OCI-M2 (cell line): ENCODE data around the gene ACACA.
A peak's percentile ranks its signal among the peaks of the same experiment; 100 is the strongest.

Experiments used
- DNase-seq: peaks from one replicate; lab custom pipeline; 2025; ENCODE audit not compliant: unreplicated experiment; lab: John Stamatoyannopoulos, UW

Gene ACACA

GRCh38 chr17:37399265-37399803 is 7.3 kb downstream of the ACACA start:
- DNase-seq: no peak

GRCh38 chr17:37393352-37393751 is 13.3 kb downstream of the ACACA start:
- no peak for DNase-seq

GRCh38 chr17:37392024-37392590 is 14.5 kb downstream of the ACACA start:
- no peak for DNase-seq

GRCh38 chr17:37391146-37391545 is 15.5 kb downstream of the ACACA start:
- no peak for DNase-seq

GRCh38 chr17:37389160-37389559 is 17.5 kb downstream of the ACACA start:
- DNase-seq: no peak

- DNase-seq: no peak
These were observed 18.4 kb downstream of the ACACA start for GRCh38 chr17:37388266-37388665.

GRCh38 chr17:37386462-37386861 is 20.2 kb downstream of the ACACA start:
- no peak for DNase-seq

GRCh38 chr17:37385474-37385990 is 21.1 kb downstream of the ACACA start:
- no peak for DNase-seq

GRCh38 chr17:37384560-37385149 is 22.0 kb downstream of the ACACA start:
- DNase-seq: no peak

GRCh38 chr17:37382056-37382455 is 24.6 kb downstream of the ACACA start:
- no peak for DNase-seq

- DNase-seq: no peak
These were observed 30.9 kb downstream of the ACACA start, which contains the start of gene C17orf78 for GRCh38 chr17:37375706-37376105. C17orf78 (plus strand) TSS chr17:37375985; CDS start chr17:37376093, 108 bp downstream.

GRCh38 chr17:37373530-37374159 is 33.0 kb downstream of the ACACA start:
- peak; percentile 30 for DNase-seq

- DNase-seq: no peak
These were observed 38.1 kb downstream of the ACACA start for GRCh38 chr17:37368577-37368976.

GRCh38 chr17:37365589-37365988 is 41.0 kb downstream of the ACACA start:
- DNase-seq: no peak

- DNase-seq: no peak
These were observed 45.1 kb downstream of the ACACA start for GRCh38 chr17:37361543-37361942.

- no peak for DNase-seq
These were observed 46.0 kb downstream of the ACACA start for GRCh38 chr17:37360632-37361031.

GRCh38 chr17:37359682-37360188 is 46.9 kb downstream of the ACACA start:
- peak; percentile 66 for DNase-seq

GRCh38 chr17:37358830-37359681 is 47.6 kb downstream of the ACACA start:
- peak; percentile 66 for DNase-seq

- peak; percentile 15 for DNase-seq
These were observed 48.4 kb downstream of the ACACA start for GRCh38 chr17:37358098-37358829.
